ENCODE data around the gene TCF4.

- no peak for TF ChIP-seq EZH2 (IDR thresholded peaks at IDR 0.05)
- no peak for TF ChIP-seq POLR2AphosphoS5 (IDR thresholded peaks at IDR 0.05; ENCODE audit: borderline replicate concordance, low read depth, low read length)
- no peak for TF ChIP-seq FOXP2 (optimal IDR thresholded peaks at IDR 0.05; ENCODE audit: control extremely low read depth, extremely low read length, insufficient read depth)
These were observed 297.1 kb downstream of the TCF4 start for GRCh38 chr18:55290898-55291297.
